RWPE2 (cell line): Measurements from ENCODE around the gene EIF6.

Experiments
- ATAC-seq: fragments of 200-7000 bp; cut with Tn5 transposase; 3 replicates; pipeline ENCODE4 v1.9.1; 2021; ENCODE audit warnings: low read depth
- DNase-seq: peaks from one replicate; pipeline ENCODE4 v3.0.0-alpha.2; 2020; ENCODE audit warnings: low spot score
- H3K27ac ChIP-seq: fragments of 450-650 bp; 2 replicates; pipeline ENCODE4 v1.5.1; 2017; ENCODE audit warnings: mild to moderate bottlenecking; ENCODE audit not compliant: poor library complexity, severe bottlenecking
- H3K27me3 ChIP-seq: fragments of 250-450 bp; sonication (Bioruptor Pico); 2 replicates; pipeline ENCODE4 v1.5.1; 2021; ENCODE audit warnings: mild to moderate bottlenecking, moderate library complexity; ENCODE audit not compliant: insufficient read depth, poor library complexity, severe bottlenecking
- H3K36me3 ChIP-seq: fragments of 250-450 bp; sonication (Bioruptor Pico); 2 replicates; pipeline ENCODE4 v1.5.1; 2020; ENCODE audit warnings: low read depth, mild to moderate bottlenecking, moderate library complexity
- H3K4me1 ChIP-seq: fragments of 250-450 bp; sonication (Bioruptor Pico); 2 replicates; pipeline ENCODE4 v1.5.1; 2021; ENCODE audit warnings: mild to moderate bottlenecking, moderate library complexity; ENCODE audit not compliant: insufficient read depth, poor library complexity, severe bottlenecking
- H3K4me3 ChIP-seq: fragments of 250-450 bp; sonication (Bioruptor Pico); 2 replicates; pipeline ENCODE4 v1.5.1; 2021; ENCODE audit warnings: mild to moderate bottlenecking, moderate library complexity; ENCODE audit not compliant: severe bottlenecking
- H3K9me3 ChIP-seq: fragments of 250-450 bp; sonication (Bioruptor Pico); 2 replicates; pipeline ENCODE4 v1.5.1; 2021; ENCODE audit warnings: mild to moderate bottlenecking, moderate library complexity; ENCODE audit not compliant: severe bottlenecking
- CTCF ChIP-seq: fragments of 450-650 bp; IDR thresholded peaks from one replicate; pipeline ENCODE4 v1.5.1; 2017; ENCODE audit warnings: mild to moderate bottlenecking, moderate library complexity; ENCODE audit not compliant: poor library complexity, severe bottlenecking

The EIF6 gene

GRCh38 chr20:35238735-35239134 is 45.8 kb downstream of the EIF6 start:
- ATAC-seq: no peak
- Histone ChIP-seq H3K36me3 (no peaks in the 10 kb centered on the region), H3K9me3 (no peaks in the 10 kb centered on the region), H3K4me1 (no peaks in the 10 kb centered on the region), H3K27me3 (no peaks in the 10 kb centered on the region), H3K27ac (no peak overlapping the region), H3K4me3 (no peak overlapping the region)
- TF ChIP-seq CTCF: no peak
- no peak for DNase-seq

GRCh38 chr20:35238170-35238569 is 46.4 kb downstream of the EIF6 start:
- Histone ChIP-seq H3K27ac (no peak overlapping the region), H3K9me3 (no peaks in the 10 kb centered on the region), H3K27me3 (no peaks in the 10 kb centered on the region), H3K4me1 (no peaks in the 10 kb centered on the region), H3K4me3 (no peak overlapping the region), H3K36me3 (no peaks in the 10 kb centered on the region)
- ATAC-seq (no peak), DNase-seq (no peak)
- no peak for TF ChIP-seq CTCF

GRCh38 chr20:35237486-35237885 is 47.1 kb downstream of the EIF6 start:
- Histone ChIP-seq H3K27me3 (no peaks in the 10 kb centered on the region), H3K4me1 (no peaks in the 10 kb centered on the region), H3K9me3 (no peaks in the 10 kb centered on the region), H3K27ac (no peak overlapping the region), H3K36me3 (no peaks in the 10 kb centered on the region), H3K4me3 (no peak overlapping the region)
- ATAC-seq: peak; percentile 46; the same call in 2 of the 3 replicates
- no peak for TF ChIP-seq CTCF
- DNase-seq: no peak

- Histone ChIP-seq H3K27me3 (no peaks in the 10 kb centered on the region), H3K4me1 (no peaks in the 10 kb centered on the region), H3K27ac (no peak overlapping the region), H3K36me3 (no peaks in the 10 kb centered on the region), H3K9me3 (no peaks in the 10 kb centered on the region), H3K4me3 (no peak overlapping the region)
- ATAC-seq (no peak), DNase-seq (peak; percentile 74)
- no peak for TF ChIP-seq CTCF
Measured at GRCh38 chr20:35235881-35236280, 48.7 kb downstream of the EIF6 start.

GRCh38 chr20:35232575-35232974 is 52.0 kb downstream of the EIF6 start:
- TF ChIP-seq CTCF: no peak
- no peaks in the 10 kb centered on the region for H3K9me3 ChIP-seq
- H3K27me3 ChIP-seq: peaks cover 7% of the 10 kb centered on the region
- no peak overlapping the region for H3K27ac ChIP-seq
- peak; percentile 33 for ATAC-seq
- no peaks in the 10 kb centered on the region for H3K4me1 ChIP-seq
- H3K4me3 ChIP-seq: no peak overlapping the region
- H3K36me3 ChIP-seq: no peaks in the 10 kb centered on the region
- no peak for DNase-seq
